Uterus (tissue), 4 donors: Measurements from ENCODE around the gene RAB12. TPM values are rescaled to one million over a fixed set of nuclear protein-coding genes. Genes with fewer than 3 reads are reported as not detected.

Experiments
- DNase-seq, 2 donors: peaks; one replicate each; pipeline ENCODE4 v3.0.0-alpha.2; 2019 to 2020
- H3K27ac ChIP-seq, 2 donors: fragments of 200-600 bp; sonication (generic); 1 replicate in 1 of 2; 2 replicates in 1 of 2; pipeline ENCODE4 v1.5.1; 2016 to 2018
- H3K27me3 ChIP-seq, 2 donors: fragments of 200-600 bp; sonication (generic); one replicate each; pipeline ENCODE4 v1.5.1; 2018 to 2019; ENCODE audit warnings: control low read depth in 1 of 2
- H3K36me3 ChIP-seq, 2 donors: fragments of 200-600 bp; sonication (generic); one replicate each; pipeline ENCODE4 v1.5.1; 2019; ENCODE audit warnings: control low read depth in 1 of 2
- H3K4me1 ChIP-seq, 2 donors: fragments of 200-600 bp; sonication (generic); one replicate each; pipeline ENCODE4 v1.5.1; 2018 to 2019; ENCODE audit warnings: control low read depth in 1 of 2
- H3K4me3 ChIP-seq, 2 donors: fragments of 200-600 bp; sonication (generic); 1 replicate in 1 of 2; 2 replicates in 1 of 2; pipeline ENCODE4 v1.5.1; 2018 to 2019; ENCODE audit warnings: mild to moderate bottlenecking in 1 of 2
- H3K9me3 ChIP-seq, 2 donors: fragments of 200-600 bp; sonication (generic); one replicate each; pipeline ENCODE4 v1.5.1; 2019; ENCODE audit warnings: control low read depth in 1 of 2
- POLR2A ChIP-seq, 2 donors: fragments of 450-650 bp; IDR thresholded peaks; one replicate each; pipeline ENCODE4 v1.6.1; 2016; ENCODE audit warnings: antibody characterized with exemption in 2 of 2, mild to moderate bottlenecking in 1 of 2, moderate library complexity in 1 of 2
- intact Hi-C: fragments of 100-400 bp; cut with DNase I; formaldehyde crosslinking; loops from one replicate; pipeline ENCODE4 v1.15.1; 2023; ENCODE audit warnings: low total_unique reads
- total RNA-seq, 4 donors: library from RNA; depleted of rRNA in 3 of 4; stranded (reverse); fragments of >200 nt in 3 of 4; gene quantifications; one replicate each; pipeline versions ENCODE4 v1.1.0 to v1.2.4, GENCODE V29; 2014 to 2023
- TF ChIP-seq, protein P1 (sequence below), 4 experiments: fragments of 200-600 bp in 2 of 4; fragments of 450-650 bp in 2 of 4; sonication (generic) in 2 of 4; IDR thresholded peaks; one replicate each; pipeline ENCODE4 v1.5.1; 2016 to 2019; ENCODE audit warnings: antibody characterized with exemption in 4 of 4, mild to moderate bottlenecking in 2 of 4, moderate library complexity in 1 of 4
- donor health status: DM: yes; HTN: yes; CAD: no.

The RAB12 gene
- total RNA-seq, 4 donors from 2014 or later: 37.9 to 85.8 (median 50.4) TPM

- Histone ChIP-seq H3K27ac (peak overlapping the region; percentile 26 to 75), H3K4me1 (peaks cover 8 to 21% of the 10 kb centered on the region in 2 donors), H3K36me3 (no peaks in the 10 kb centered on the region), H3K27me3 (no peaks in the 10 kb centered on the region), H3K9me3 (no peaks in the 10 kb centered on the region), H3K4me3 (no peak overlapping the region)
- no peak for DNase-seq
- TF ChIP-seq, protein P1, sequence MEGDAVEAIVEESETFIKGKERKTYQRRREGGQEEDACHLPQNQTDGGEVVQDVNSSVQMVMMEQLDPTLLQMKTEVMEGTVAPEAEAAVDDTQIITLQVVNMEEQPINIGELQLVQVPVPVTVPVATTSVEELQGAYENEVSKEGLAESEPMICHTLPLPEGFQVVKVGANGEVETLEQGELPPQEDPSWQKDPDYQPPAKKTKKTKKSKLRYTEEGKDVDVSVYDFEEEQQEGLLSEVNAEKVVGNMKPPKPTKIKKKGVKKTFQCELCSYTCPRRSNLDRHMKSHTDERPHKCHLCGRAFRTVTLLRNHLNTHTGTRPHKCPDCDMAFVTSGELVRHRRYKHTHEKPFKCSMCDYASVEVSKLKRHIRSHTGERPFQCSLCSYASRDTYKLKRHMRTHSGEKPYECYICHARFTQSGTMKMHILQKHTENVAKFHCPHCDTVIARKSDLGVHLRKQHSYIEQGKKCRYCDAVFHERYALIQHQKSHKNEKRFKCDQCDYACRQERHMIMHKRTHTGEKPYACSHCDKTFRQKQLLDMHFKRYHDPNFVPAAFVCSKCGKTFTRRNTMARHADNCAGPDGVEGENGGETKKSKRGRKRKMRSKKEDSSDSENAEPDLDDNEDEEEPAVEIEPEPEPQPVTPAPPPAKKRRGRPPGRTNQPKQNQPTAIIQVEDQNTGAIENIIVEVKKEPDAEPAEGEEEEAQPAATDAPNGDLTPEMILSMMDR (IDR thresholded peaks at IDR 0.05): no peak
- no peak for TF ChIP-seq POLR2A (IDR thresholded peaks at IDR 0.05)
- intact Hi-C loops: no loop called here
Observed at GRCh38 chr18:8614875-8615274, 5.6 kb downstream of the RAB12 start.

- no peaks in the 10 kb centered on the region for H3K9me3 ChIP-seq
- H3K36me3 ChIP-seq: no peaks in the 10 kb centered on the region
- H3K4me3 ChIP-seq: no peak overlapping the region
- H3K27me3 ChIP-seq: no peaks in the 10 kb centered on the region
- peaks cover 8 to 21% of the 10 kb centered on the region in 2 donors for H3K4me1 ChIP-seq
- H3K27ac ChIP-seq: peak overlapping the region; percentile 26 to 75
- TF ChIP-seq, protein P1 (IDR thresholded peaks at IDR 0.05): no peak
- no peak for TF ChIP-seq POLR2A (IDR thresholded peaks at IDR 0.05)
- intact Hi-C loops: no loop called here
- DNase-seq: peak; percentile 35 to 64
Observed at GRCh38 chr18:8615397-8616027, 6.3 kb downstream of the RAB12 start.

DNA sequence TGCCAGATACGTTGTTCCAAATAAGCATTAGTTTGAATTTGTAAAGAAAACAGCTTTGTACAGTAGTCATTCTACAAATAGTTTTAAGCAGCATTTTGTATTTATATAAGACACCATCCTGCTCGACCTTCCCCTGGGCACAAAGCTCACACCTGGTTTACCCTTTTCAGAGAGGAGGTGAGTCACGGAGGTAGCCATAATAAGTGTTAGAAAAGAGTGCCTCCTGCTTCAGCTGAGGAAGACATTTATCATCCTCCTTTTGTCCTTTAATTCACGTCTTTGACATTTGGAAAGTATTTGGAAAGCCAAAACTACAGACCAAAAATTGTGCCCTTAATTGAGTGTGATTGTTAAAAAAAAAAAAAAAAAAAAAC, 6.8 kb downstream of the RAB12 start:
- intact Hi-C loops: no loop called here
- Histone ChIP-seq H3K4me1 (peaks cover 8 to 21% of the 10 kb centered on the region in 2 donors), H3K27me3 (no peaks in the 10 kb centered on the region), H3K27ac (peak overlapping the region; percentile 26 to 75), H3K9me3 (no peaks in the 10 kb centered on the region), H3K36me3 (no peaks in the 10 kb centered on the region), H3K4me3 (no peak overlapping the region)
- no peak for DNase-seq
- no peak for TF ChIP-seq POLR2A (IDR thresholded peaks at IDR 0.05)
- TF ChIP-seq, protein P1 (IDR thresholded peaks at IDR 0.05): no peak

DNA sequence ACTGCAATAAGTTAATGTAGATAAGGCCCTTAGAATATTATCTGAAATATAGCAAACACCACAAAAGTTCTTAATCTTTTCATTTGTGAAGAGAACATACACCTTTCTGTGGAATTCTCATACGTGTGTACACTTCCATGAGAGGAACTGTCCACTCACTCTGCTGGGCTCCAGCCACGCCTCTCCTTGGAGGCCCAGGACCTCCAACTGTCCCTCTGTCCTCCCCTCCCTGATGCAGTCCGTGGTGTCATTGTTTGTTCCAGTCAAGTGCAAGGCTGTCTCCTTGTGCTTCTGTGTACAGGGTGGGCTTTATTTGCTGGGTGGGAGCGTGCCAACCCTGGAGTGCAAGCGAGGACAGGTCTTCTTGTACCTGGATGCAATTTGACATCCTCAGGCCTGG, 8.7 kb downstream of the RAB12 start:
- Histone ChIP-seq H3K4me3 (no peak overlapping the region), H3K9me3 (no peaks in the 10 kb centered on the region), H3K27me3 (no peaks in the 10 kb centered on the region), H3K36me3 (no peaks in the 10 kb centered on the region), H3K4me1 (peaks cover 8 to 13% of the 10 kb centered on the region in 2 donors), H3K27ac (no peak overlapping the region)
- TF ChIP-seq, protein P1 (IDR thresholded peaks at IDR 0.05): no peak
- no peak for TF ChIP-seq POLR2A (IDR thresholded peaks at IDR 0.05)
- no peak for DNase-seq
- intact Hi-C loops: no loop called here

GRCh38 chr18:8619041-8619440, 9.8 kb downstream of the RAB12 start:
- no peak for TF ChIP-seq POLR2A (IDR thresholded peaks at IDR 0.05)
- TF ChIP-seq, protein P1 (IDR thresholded peaks at IDR 0.05): no peak
- Histone ChIP-seq H3K9me3 (no peaks in the 10 kb centered on the region), H3K36me3 (no peaks in the 10 kb centered on the region), H3K27me3 (no peaks in the 10 kb centered on the region), H3K27ac (no peak overlapping the region), H3K4me3 (no peak overlapping the region), H3K4me1 (peaks cover 4 to 13% of the 10 kb centered on the region in 2 donors)
- intact Hi-C loops: no loop called here
- DNase-seq: no peak
